Upper lobe of left lung (tissue), 6 donors: ENCODE results near the gene PRAMEF1. TPM values are rescaled to one million over a fixed set of nuclear protein-coding genes. Genes with fewer than 3 reads are reported as not detected.

Experiments
- ATAC-seq, 2 donors: fragments of 200-7000 bp; cut with Tn5 transposase; one replicate each; pipeline ENCODE4 v1.9.1; 2022; ENCODE audit warnings: mild to moderate bottlenecking in 2 of 2, moderate library complexity in 2 of 2; ENCODE audit not compliant: low FRiP score in 2 of 2
- DNase-seq, 2 donors: peaks; one replicate each; pipeline ENCODE4 v3.0.0-alpha.2; 2019 to 2020
- H3K27ac ChIP-seq, 4 donors: fragments of 200-600 bp; sonication (generic); one replicate each; pipeline ENCODE4 v1.5.1; 2016 to 2019
- H3K27me3 ChIP-seq, 4 donors: fragments of 200-600 bp; sonication (generic); one replicate each; pipeline ENCODE4 v1.5.1; 2017 to 2019
- H3K36me3 ChIP-seq, 4 donors: fragments of 200-600 bp; sonication (generic); one replicate each; pipeline ENCODE4 v1.5.1; 2016 to 2019
- H3K4me1 ChIP-seq, 4 donors: fragments of 200-600 bp; sonication (generic); one replicate each; pipeline ENCODE4 v1.5.1; 2018 to 2019
- H3K4me3 ChIP-seq, 4 donors: fragments of 200-600 bp; sonication (generic); one replicate each; pipeline ENCODE4 v1.5.1; 2017 to 2019; ENCODE audit warnings: mild to moderate bottlenecking in 2 of 4, moderate library complexity in 1 of 4
- H3K9me3 ChIP-seq, 4 donors: fragments of 200-600 bp; sonication (generic); one replicate each; pipeline ENCODE4 v1.5.1; 2018 to 2019
- EP300 ChIP-seq, 4 donors: sonication (generic); formaldehyde crosslinking; IDR thresholded peaks; one replicate each; pipeline ENCODE4 v1.5.1; 2017; ENCODE audit warnings: antibody characterized with exemption in 4 of 4, control low read depth in 2 of 4
- POLR2A ChIP-seq, 4 donors: fragments of 450-650 bp; IDR thresholded peaks; one replicate each; pipeline ENCODE4 v1.5.1; 2016 to 2017; ENCODE audit warnings: antibody characterized with exemption in 4 of 4, mild to moderate bottlenecking in 2 of 4
- POLR2AphosphoS5 ChIP-seq, 2 donors: sonication (generic); formaldehyde crosslinking; IDR thresholded peaks; one replicate each; pipeline ENCODE4 v1.5.1; 2017; ENCODE audit warnings: antibody characterized with exemption in 2 of 2
- WGBS, 2 donors: methylation state at CpG; one replicate each; pipeline ENCODE4 v1.1.5; 2017 to 2018; 5-methylcytosine and 5-hydroxymethylcytosine counted together
- total RNA-seq, 6 donors: library from RNA; depleted of rRNA in 4 of 6; stranded (reverse); fragments of >200 nt in 4 of 6; gene quantifications; one replicate each; pipeline versions ENCODE4 v1.1.0 to v1.2.1, GENCODE V29; 2016 to 2021
- TF ChIP-seq, protein P1 (sequence below), 6 experiments: fragments of 450-650 bp in 4 of 6; fragments of 200-600 bp in 2 of 6; sonication (generic) in 2 of 6; IDR thresholded peaks; one replicate each; pipeline ENCODE4 v1.5.1; 2016 to 2019; ENCODE audit warnings: antibody characterized with exemption in 6 of 6
- donor health status: DM: no; HTN: no; CAD: no; lungs with moderate emphysema.
- donor health status: DM: no; HTN: yes; CAD: no; lungs with severe emphysema.

PRAMEF1 gene
- total RNA-seq, 6 donors from 2014 or later = not detected

GRCh38 chr1:12769976-12770505, 21.2 kb upstream of the PRAMEF1 start:
- H3K27me3 ChIP-seq = no peaks in the 10 kb centered on the region
- H3K27ac ChIP-seq = no peak overlapping the region
- no peaks in the 10 kb centered on the region for H3K4me1 ChIP-seq
- H3K4me3 ChIP-seq = no peak overlapping the region
- TF ChIP-seq, protein P1, sequence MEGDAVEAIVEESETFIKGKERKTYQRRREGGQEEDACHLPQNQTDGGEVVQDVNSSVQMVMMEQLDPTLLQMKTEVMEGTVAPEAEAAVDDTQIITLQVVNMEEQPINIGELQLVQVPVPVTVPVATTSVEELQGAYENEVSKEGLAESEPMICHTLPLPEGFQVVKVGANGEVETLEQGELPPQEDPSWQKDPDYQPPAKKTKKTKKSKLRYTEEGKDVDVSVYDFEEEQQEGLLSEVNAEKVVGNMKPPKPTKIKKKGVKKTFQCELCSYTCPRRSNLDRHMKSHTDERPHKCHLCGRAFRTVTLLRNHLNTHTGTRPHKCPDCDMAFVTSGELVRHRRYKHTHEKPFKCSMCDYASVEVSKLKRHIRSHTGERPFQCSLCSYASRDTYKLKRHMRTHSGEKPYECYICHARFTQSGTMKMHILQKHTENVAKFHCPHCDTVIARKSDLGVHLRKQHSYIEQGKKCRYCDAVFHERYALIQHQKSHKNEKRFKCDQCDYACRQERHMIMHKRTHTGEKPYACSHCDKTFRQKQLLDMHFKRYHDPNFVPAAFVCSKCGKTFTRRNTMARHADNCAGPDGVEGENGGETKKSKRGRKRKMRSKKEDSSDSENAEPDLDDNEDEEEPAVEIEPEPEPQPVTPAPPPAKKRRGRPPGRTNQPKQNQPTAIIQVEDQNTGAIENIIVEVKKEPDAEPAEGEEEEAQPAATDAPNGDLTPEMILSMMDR (IDR thresholded peaks at IDR 0.05) = no peak
- TF ChIP-seq POLR2AphosphoS5 (IDR thresholded peaks at IDR 0.05) (no peak), EP300 (IDR thresholded peaks at IDR 0.05) (no peak), POLR2A (IDR thresholded peaks at IDR 0.05) (no peak)
- no peaks in the 10 kb centered on the region for H3K9me3 ChIP-seq
- peak in 1 of 2 donors; percentile 20 for ATAC-seq
- DNase-seq = no peak
- no peaks in the 10 kb centered on the region for H3K36me3 ChIP-seq
- 55 to 64% methylated on average over 5 to 7 of the region's 7 CpGs for WGBS, 2 donors

GRCh38 chr1:12770620-12771019, 20.6 kb upstream of the PRAMEF1 start:
- 100% methylated on average over 1 to 2 of the region's 2 CpGs for WGBS, 2 donors
- TF ChIP-seq EP300 (IDR thresholded peaks at IDR 0.05) (no peak), POLR2A (IDR thresholded peaks at IDR 0.05) (no peak), POLR2AphosphoS5 (IDR thresholded peaks at IDR 0.05) (no peak)
- TF ChIP-seq, protein P1 (IDR thresholded peaks at IDR 0.05) = no peak
- Histone ChIP-seq H3K4me3 (no peak overlapping the region), H3K36me3 (no peaks in the 10 kb centered on the region), H3K27ac (no peak overlapping the region), H3K9me3 (no peaks in the 10 kb centered on the region), H3K27me3 (no peaks in the 10 kb centered on the region), H3K4me1 (no peaks in the 10 kb centered on the region)
- ATAC-seq (no peak), DNase-seq (no peak)

DNA sequence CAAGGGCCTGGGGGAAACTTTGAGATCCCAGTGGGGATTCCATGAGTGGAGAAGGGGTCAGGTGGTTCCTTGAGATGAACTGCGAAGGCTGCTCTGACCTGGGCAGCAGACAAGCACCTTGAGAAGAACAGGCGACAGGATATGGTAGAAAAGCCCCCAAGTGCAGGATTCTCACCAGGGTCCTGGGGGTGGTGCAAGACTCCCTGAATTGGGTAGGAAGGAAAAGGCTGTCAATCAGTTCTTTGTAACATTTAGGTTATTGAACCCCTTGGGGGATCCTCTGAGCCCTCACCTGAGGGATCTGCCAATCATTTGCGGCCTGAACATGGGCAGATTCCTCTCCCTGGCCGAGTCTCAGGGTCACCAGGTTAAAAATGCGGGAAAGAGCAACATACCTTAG, 20.0 kb upstream of the PRAMEF1 start:
- ATAC-seq (no peak), DNase-seq (no peak)
- Histone ChIP-seq H3K9me3 (no peaks in the 10 kb centered on the region), H3K4me3 (no peak overlapping the region), H3K4me1 (no peaks in the 10 kb centered on the region), H3K27ac (no peak overlapping the region), H3K27me3 (no peaks in the 10 kb centered on the region), H3K36me3 (no peaks in the 10 kb centered on the region)
- 75 to 94% methylated on average over 2 to 5 of the region's 5 CpGs for WGBS, 2 donors
- TF ChIP-seq, protein P1 (IDR thresholded peaks at IDR 0.05) = no peak
- no peak for TF ChIP-seq POLR2A (IDR thresholded peaks at IDR 0.05)
- no peak for TF ChIP-seq POLR2AphosphoS5 (IDR thresholded peaks at IDR 0.05)
- no peak for TF ChIP-seq EP300 (IDR thresholded peaks at IDR 0.05)

DNA sequence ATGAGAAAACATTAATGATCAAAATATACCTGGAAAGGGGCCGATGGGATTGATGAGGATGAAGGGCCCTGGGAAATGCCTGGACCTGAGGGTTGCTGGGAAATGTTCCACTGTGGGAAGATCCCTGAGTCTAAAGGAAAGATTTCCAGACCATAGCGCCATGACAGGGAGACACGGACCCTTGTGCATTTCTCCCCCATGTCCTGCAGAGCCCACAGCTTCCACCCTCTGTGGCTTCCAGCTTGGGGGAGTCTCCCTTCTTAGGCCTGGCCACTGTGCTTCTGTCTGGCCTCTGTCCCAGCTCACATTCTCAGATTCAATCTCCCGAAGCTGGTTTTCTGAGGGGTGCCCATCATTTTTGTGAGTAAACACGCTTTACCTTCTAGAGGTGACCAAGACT, 18.7 kb upstream of the PRAMEF1 start:
- H3K27me3 ChIP-seq = no peaks in the 10 kb centered on the region
- ATAC-seq (no peak), DNase-seq (no peak)
- TF ChIP-seq POLR2AphosphoS5 (IDR thresholded peaks at IDR 0.05) (no peak), POLR2A (IDR thresholded peaks at IDR 0.05) (no peak)
- TF ChIP-seq, protein P1 (IDR thresholded peaks at IDR 0.05) = no peak
- no peaks in the 10 kb centered on the region for H3K9me3 ChIP-seq
- no peak overlapping the region for H3K4me3 ChIP-seq
- 87 to 90% methylated on average over 5 of the region's 5 CpGs for WGBS, 2 donors
- H3K27ac ChIP-seq = no peak overlapping the region
- no peaks in the 10 kb centered on the region for H3K36me3 ChIP-seq
- no peaks in the 10 kb centered on the region for H3K4me1 ChIP-seq

DNA sequence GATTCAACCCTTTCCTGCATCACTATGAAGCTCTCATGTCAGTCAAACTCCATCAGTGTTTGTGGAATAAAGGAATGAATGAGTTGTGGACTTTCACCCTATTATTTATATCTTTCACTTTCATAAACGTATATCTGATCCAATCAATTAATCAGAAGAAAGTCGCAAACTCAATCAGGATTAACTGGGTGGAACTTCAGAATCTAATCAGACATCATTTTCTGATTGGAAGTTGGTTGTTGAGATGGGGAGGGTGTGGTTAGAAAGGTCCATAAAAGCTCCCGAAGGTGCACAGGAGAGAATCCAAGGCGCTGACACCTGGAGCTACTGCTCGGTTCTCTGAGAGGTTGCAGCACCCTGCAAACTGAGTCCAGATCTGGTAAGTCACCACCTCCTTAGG, 17.8 kb upstream of the PRAMEF1 start, which contains the start of gene PRAMEF12:
Gene PRAMEF12 (plus strand): TSS at position 301 of the 400 bp plus-strand sequence. CDS start 1,130 bp downstream, outside the sequence.
- no peaks in the 10 kb centered on the region for H3K4me1 ChIP-seq
- no peak within 1 kb of the TSS for H3K27ac ChIP-seq
- H3K36me3 ChIP-seq = no peaks in the 10 kb centered on the region
- H3K9me3 ChIP-seq = no peaks in the 10 kb centered on the region
- TF ChIP-seq, protein P1 (IDR thresholded peaks at IDR 0.05) = no peak
- TF ChIP-seq POLR2AphosphoS5 (IDR thresholded peaks at IDR 0.05) (no peak), EP300 (IDR thresholded peaks at IDR 0.05) (no peak), POLR2A (IDR thresholded peaks at IDR 0.05) (no peak)
- H3K27me3 ChIP-seq = no peaks in the 10 kb centered on the region
- 88% methylated on average over 5 of the region's 5 CpGs for WGBS, 2 donors
- ATAC-seq = no peak
- no peak for DNase-seq
- no peak within 1 kb of the TSS for H3K4me3 ChIP-seq
